ENCODE measurements around the gene BAG1.

DNA sequence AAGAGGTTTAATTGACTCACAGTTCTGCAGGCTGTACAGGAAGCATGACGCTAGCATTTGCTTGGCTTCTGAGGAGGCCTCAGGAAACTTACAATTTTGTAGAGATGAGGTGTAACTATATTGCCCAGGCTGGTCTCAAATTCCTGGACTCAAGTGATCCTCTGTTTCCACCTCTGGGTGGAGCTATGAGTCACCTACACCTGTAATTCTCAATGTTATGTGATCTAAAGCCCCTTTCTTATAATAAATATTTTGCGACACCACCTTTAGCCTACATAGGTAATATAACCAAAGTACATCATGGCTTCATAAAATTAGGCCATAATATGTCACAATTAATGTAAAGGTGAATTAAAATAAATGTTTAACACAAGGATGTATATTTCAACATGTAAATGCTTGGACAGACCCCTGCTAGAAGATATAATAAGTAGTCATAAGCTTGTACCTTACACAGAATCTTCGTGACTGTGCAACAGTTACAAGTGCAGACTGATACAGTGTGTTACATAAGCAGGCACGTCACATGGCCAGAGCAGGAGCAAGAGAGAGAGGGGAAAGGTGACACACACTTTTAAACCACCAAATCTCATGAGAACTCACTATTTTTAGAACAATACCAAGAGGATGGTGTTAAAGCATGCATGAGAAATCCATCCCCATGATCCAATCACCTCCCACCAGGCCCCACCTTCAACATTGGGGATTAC lies 54.3 kb downstream of the BAG1 start:
- TF ChIP-seq CTCF (IDR thresholded peaks at IDR 0.05) (no peak), EP300 (IDR thresholded peaks at IDR 0.05) (no peak), POLR2A (IDR thresholded peaks at IDR 0.05) (no peak), POLR2AphosphoS5 (IDR thresholded peaks at IDR 0.05) (no peak)

Data from gastroesophageal sphincter (tissue), 3 donors.